C4-2B (cell line): ENCODE data around the gene SP8.

Source experiments
- ZFX ChIP-seq: fragments of 450-650 bp; IDR thresholded peaks from 2 replicates; pipeline ENCODE4 v1.6.1; 2017
- TF ChIP-seq, protein P1 (sequence below): fragments of 450-650 bp; conservative IDR thresholded peaks from 2 replicates; pipeline ENCODE4 v1.5.1; 2017; ENCODE audit warnings: mild to moderate bottlenecking

DNA sequence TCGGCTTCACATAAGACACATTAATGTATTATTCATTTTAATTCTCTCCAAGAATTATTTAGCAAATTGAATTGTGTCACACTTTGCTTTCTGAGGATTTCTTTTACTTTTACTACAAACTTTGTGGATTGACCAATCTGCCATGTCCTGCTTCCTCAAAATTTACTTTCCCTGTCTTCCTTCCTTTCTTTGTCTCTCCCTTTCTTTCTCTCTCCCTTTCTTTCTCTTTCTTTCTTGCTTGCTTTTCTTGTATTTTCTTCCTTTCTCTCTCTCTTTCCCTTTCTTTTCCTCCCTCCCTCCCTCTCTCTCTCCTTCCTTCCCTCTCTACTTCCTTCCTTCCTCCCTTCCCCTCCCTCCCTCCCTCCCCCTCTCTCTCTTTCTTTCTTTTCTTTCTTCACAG, 37.8 kb downstream of the SP8 start:
- TF ChIP-seq, protein P1, sequence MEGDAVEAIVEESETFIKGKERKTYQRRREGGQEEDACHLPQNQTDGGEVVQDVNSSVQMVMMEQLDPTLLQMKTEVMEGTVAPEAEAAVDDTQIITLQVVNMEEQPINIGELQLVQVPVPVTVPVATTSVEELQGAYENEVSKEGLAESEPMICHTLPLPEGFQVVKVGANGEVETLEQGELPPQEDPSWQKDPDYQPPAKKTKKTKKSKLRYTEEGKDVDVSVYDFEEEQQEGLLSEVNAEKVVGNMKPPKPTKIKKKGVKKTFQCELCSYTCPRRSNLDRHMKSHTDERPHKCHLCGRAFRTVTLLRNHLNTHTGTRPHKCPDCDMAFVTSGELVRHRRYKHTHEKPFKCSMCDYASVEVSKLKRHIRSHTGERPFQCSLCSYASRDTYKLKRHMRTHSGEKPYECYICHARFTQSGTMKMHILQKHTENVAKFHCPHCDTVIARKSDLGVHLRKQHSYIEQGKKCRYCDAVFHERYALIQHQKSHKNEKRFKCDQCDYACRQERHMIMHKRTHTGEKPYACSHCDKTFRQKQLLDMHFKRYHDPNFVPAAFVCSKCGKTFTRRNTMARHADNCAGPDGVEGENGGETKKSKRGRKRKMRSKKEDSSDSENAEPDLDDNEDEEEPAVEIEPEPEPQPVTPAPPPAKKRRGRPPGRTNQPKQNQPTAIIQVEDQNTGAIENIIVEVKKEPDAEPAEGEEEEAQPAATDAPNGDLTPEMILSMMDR, result no peak
- no peak for TF ChIP-seq ZFX
